GM12878 (cell line): ENCODE measurements around the gene MEIS1. TPM values are rescaled to one million over a fixed set of nuclear protein-coding genes. Genes with fewer than 3 reads are reported as not detected.

Source experiments
- ATAC-seq: fragments of 200-7000 bp; cut with Tn5 transposase; 3 replicates; pipeline ENCODE4 v1.9.1; 2020; ENCODE audit warnings: mild to moderate bottlenecking, moderate library complexity
- BruUV-seq: library from RNA; stranded (reverse); fragments of 400-500 nt; replicated peaks from 2 replicates; lab custom pipeline; 2021; lab: Mats Ljungman, UMichigan
- CTCF ChIA-PET: fragments of 300-600 bp; sonication (Branson Sonifier 250); formaldehyde crosslinking; extraction: SDS; loops from one replicate; lab custom pipeline; 2021; ENCODE audit warnings: inconsistent platforms; lab: Yijun Ruan, JAX
- POLR2A ChIA-PET: fragments of 350-600 bp; formaldehyde crosslinking; extraction: SDS; loops from one replicate; lab custom pipeline; 2021; ENCODE audit warnings: inconsistent platforms; lab: Charles Lee
- RAD21 ChIA-PET: fragments of 300-600 bp; sonication (Branson Sonifier 250); formaldehyde crosslinking; loops from one replicate; lab custom pipeline; 2023; ENCODE audit warnings: antibody characterized with exemption; ENCODE audit not compliant: unreplicated experiment; lab: Charles Lee
- SMC1A ChIA-PET: fragments of 300-600 bp; sonication (Branson Sonifier 250); formaldehyde crosslinking; loops from one replicate; lab custom pipeline; 2023; ENCODE audit not compliant: unreplicated experiment, uncharacterized antibody; lab: Charles Lee
- DNase-seq: peaks from one replicate; pipeline ENCODE4 v3.0.0-alpha.2; 2011; ENCODE audit warnings: low read depth, low spot score
- FAIRE-seq: peaks from 3 replicates; lab custom pipeline; 2011; peaks lifted over from hg19 to GRCh38; lab: Jason Lieb, UNC
- H2AFZ ChIP-seq: 2 replicates; pipeline ENCODE4 v1.6.0; 2011; ENCODE audit warnings: low read depth, low read length, control low read depth; ENCODE audit not compliant: control insufficient read depth
- H3K27ac ChIP-seq: 2 replicates; pipeline ENCODE4 v1.5.1; 2011; ENCODE audit warnings: control low read depth; ENCODE audit not compliant: control insufficient read depth, insufficient read depth
- H3K27me3 ChIP-seq, 2 experiments: replicated peaks in 1 of 2; 2 replicates each; pipeline versions ENCODE4 v1.6.0 to v1.6.1; 2011; ENCODE audit warnings: low read length in 1 of 2; ENCODE audit not compliant: control insufficient read depth in 2 of 2, insufficient read depth in 2 of 2
- H3K36me3 ChIP-seq, 2 experiments: 2 replicates each; pipeline ENCODE4 v1.5.1; 2011; ENCODE audit warnings: low read length in 1 of 2; ENCODE audit not compliant: control insufficient read depth in 2 of 2, insufficient read depth in 2 of 2
- H3K4me1 ChIP-seq: 2 replicates; pipeline ENCODE4 v1.6.1; 2011; ENCODE audit warnings: mild to moderate bottlenecking, low read length, moderate library complexity, mixed read lengths; ENCODE audit not compliant: control insufficient read depth, insufficient read depth
- H3K4me2 ChIP-seq: 2 replicates; pipeline ENCODE4 v1.6.0; 2011; ENCODE audit warnings: control low read depth; ENCODE audit not compliant: control insufficient read depth, insufficient read depth
- H3K4me3 ChIP-seq: fragments of 200-600 bp; sonication (generic); 2 replicates; pipeline ENCODE4 v1.5.1; 2016
- H3K79me2 ChIP-seq: 2 replicates; pipeline ENCODE4 v1.6.0; 2011; ENCODE audit warnings: low read length; ENCODE audit not compliant: control insufficient read depth, insufficient read depth
- H3K9ac ChIP-seq: 2 replicates; pipeline ENCODE4 v1.8.0; 2011; ENCODE audit warnings: low read length, control low read depth, mixed read lengths; ENCODE audit not compliant: control insufficient read depth, insufficient read depth
- H3K9me3 ChIP-seq: replicated peaks from 3 replicates; pipeline ENCODE4 v1.5.1; 2011; ENCODE audit warnings: mild to moderate bottlenecking, low read length; ENCODE audit not compliant: control insufficient read depth, insufficient read depth
- H4K20me1 ChIP-seq: 2 replicates; pipeline ENCODE4 v1.6.0; 2011; ENCODE audit not compliant: control insufficient read depth, insufficient read depth
- CBX3 ChIP-seq: fragments of 200-600 bp; sonication (generic); IDR thresholded peaks from 2 replicates; pipeline ENCODE4 v1.6.1; 2016; ENCODE audit warnings: low read depth, borderline replicate concordance
- EP300 ChIP-seq, 2 experiments: fragments of 150-350 bp in 1 of 2; IDR thresholded peaks; 2 replicates each; pipeline ENCODE4 v1.6.1; 2011 to 2012; ENCODE audit warnings: low read depth in 2 of 2, low read length in 2 of 2, borderline replicate concordance in 1 of 2, improper control_type of control experiment in 1 of 2, inconsistent platforms in 1 of 2; ENCODE audit not compliant: control insufficient read depth in 1 of 2
- EZH2 ChIP-seq: IDR thresholded peaks from 2 replicates; pipeline ENCODE4 v1.6.1; 2012; ENCODE audit warnings: low read depth, mild to moderate bottlenecking, control low read depth, inconsistent platforms, low read length, borderline replicate concordance; ENCODE audit not compliant: control insufficient read depth
- MYC ChIP-seq: IDR thresholded peaks from 2 replicates; pipeline ENCODE4 v1.6.1; 2011; ENCODE audit warnings: mild to moderate bottlenecking, low read length, moderate library complexity, inconsistent platforms; ENCODE audit not compliant: insufficient read depth, insufficient replicate concordance, insufficient read length, severe bottlenecking
- NFYA ChIP-seq: IDR thresholded peaks from 2 replicates; pipeline ENCODE4 v1.6.1; 2011; ENCODE audit warnings: low read depth, mild to moderate bottlenecking, low read length, improper control_type of control experiment, borderline replicate concordance
- RCOR1 ChIP-seq: conservative IDR thresholded peaks from 2 replicates; pipeline ENCODE4 v1.6.1; 2012; ENCODE audit warnings: low read depth, low read length, improper control_type of control experiment
- RELA ChIP-seq: fragments of 450-650 bp; IDR thresholded peaks from 2 replicates; pipeline ENCODE4 v1.8.0; 2014; ENCODE audit warnings: borderline replicate concordance; ENCODE audit not compliant: partially characterized antibody
- TCF12 ChIP-seq: IDR thresholded peaks from 2 replicates; pipeline ENCODE4 v1.6.1; 2011; ENCODE audit warnings: low read depth, mild to moderate bottlenecking, low read length
- USF1 ChIP-seq: IDR thresholded peaks from 2 replicates; pipeline ENCODE4 v1.6.1; 2011; ENCODE audit warnings: borderline replicate concordance, low read depth, mild to moderate bottlenecking, moderate library complexity, mixed read lengths, low read length; ENCODE audit not compliant: insufficient read depth; ENCODE audit errors: extremely low read length
- ZNF207 ChIP-seq: fragments of 450-650 bp; IDR thresholded peaks from 2 replicates; pipeline ENCODE4 v1.6.1; 2014; ENCODE audit warnings: antibody characterized with exemption, mild to moderate bottlenecking, borderline replicate concordance
- ZSCAN29 ChIP-seq: fragments of 450-650 bp; IDR thresholded peaks from 2 replicates; pipeline ENCODE4 v1.6.1; 2017; ENCODE audit warnings: mild to moderate bottlenecking, moderate library complexity
- WGBS: methylation state at CpG from one replicate; pipeline ENCODE4 v1.1.6; 2016; ENCODE audit warnings: low lambda C conversion rate; ENCODE audit not compliant: insufficient replicate concordance, insufficient coverage; ENCODE audit errors: missing lambda C conversion rate; 5-methylcytosine and 5-hydroxymethylcytosine counted together
- in situ Hi-C: fragments of 300-500 bp; cut with MboI; formaldehyde crosslinking; loops from 9 replicates; pipeline ENCODE4 v1.14.3; 2018; ENCODE audit warnings: mixed read lengths
- intact Hi-C: fragments of 100-400 bp; cut with micrococcal nuclease; formaldehyde crosslinking; loops from one replicate; pipeline ENCODE4 v1.14.2; 2022; ENCODE audit not compliant: unreplicated experiment
- polyA plus RNA-seq, 11 experiments: library from polyadenylated mRNA; depleted of rRNA in 4 of 11; unstranded in 6 of 11; stranded (reverse) in 5 of 11; fragments of >200 nt; fragmentation: Nextera tagmentation in 4 of 11; fragmentation: Illumina TruSeq in 1 of 11; extraction: Ambion mirVana in 4 of 11; extraction: Trizol in 1 of 11; gene quantifications; 1 replicate in 1 of 11; 2 replicates in 10 of 11; pipeline versions ENCODE4 v1.2.1 to v1.2.3, GENCODE V29; 2011 to 2016; ENCODE audit warnings: inconsistent platforms in 2 of 11, missing spikeins in 2 of 11, low read depth in 1 of 11
- total RNA-seq, 4 experiments: library from RNA; depleted of rRNA in 3 of 4; stranded (reverse); fragments of >200 nt in 3 of 4; fragmentation: Illumina TruSeq in 1 of 4; extraction: Trizol in 1 of 4; gene quantifications; 2 replicates each; pipeline versions ENCODE4 v1.2.1 to v1.2.3, GENCODE V29; 2013 to 2021
- TF ChIP-seq, protein P1 (sequence below): IDR thresholded peaks from 2 replicates; pipeline ENCODE4 v1.6.1; 2011; ENCODE audit warnings: low read depth, mild to moderate bottlenecking, low read length, moderate library complexity, borderline replicate concordance; ENCODE audit errors: extremely low read depth
- TF ChIP-seq, protein P2 (sequence below): IDR thresholded peaks from 2 replicates; pipeline ENCODE4 v1.6.1; 2011; ENCODE audit warnings: borderline replicate concordance, low read depth, mild to moderate bottlenecking, moderate library complexity, low read length; ENCODE audit not compliant: insufficient read depth, poor library complexity, severe bottlenecking

MEIS1 gene
- total and polyA plus RNA-seq, 10 of the 15 experiments (the other 5 are each of a cell fraction or from before 2014, with no cell fraction given): 0.04 to 0.31 (median 0.14) TPM; not detected in 6

DNA sequence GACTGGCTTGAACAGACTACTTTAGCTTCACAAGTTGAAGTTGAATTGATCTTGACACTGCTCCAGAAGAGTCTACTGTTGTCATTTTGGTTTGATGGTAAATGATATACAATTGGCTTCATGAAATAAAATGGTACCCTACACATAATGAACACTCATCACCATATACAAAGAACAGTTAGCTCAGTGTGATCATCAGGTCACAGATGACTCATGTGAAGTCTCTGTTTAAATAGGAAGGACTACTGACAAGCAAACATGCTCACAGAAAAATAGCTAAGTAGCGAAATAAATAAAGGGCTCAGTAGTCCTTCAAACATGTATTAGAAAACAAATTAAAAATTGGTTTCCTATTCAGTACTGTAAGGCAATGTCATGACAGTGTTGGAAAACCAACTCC is 96.2 kb downstream of the MEIS1 start (continued):
- no peak for TF ChIP-seq MYC
- TF ChIP-seq RCOR1: no peak
- no peak for TF ChIP-seq ZNF207
- TF ChIP-seq ZSCAN29: no peak
- TF ChIP-seq NFYA: no peak
- TF ChIP-seq RELA: no peak
- TF ChIP-seq EZH2: no peak
- no peak for TF ChIP-seq EP300 (IDR thresholded peaks at IDR 0.05; ENCODE audit: borderline replicate concordance in 1 of 2, control insufficient read depth in 1 of 2, low read depth in 2 of 2, low read length in 2 of 2)
- TF ChIP-seq TCF12: no peak

DNA sequence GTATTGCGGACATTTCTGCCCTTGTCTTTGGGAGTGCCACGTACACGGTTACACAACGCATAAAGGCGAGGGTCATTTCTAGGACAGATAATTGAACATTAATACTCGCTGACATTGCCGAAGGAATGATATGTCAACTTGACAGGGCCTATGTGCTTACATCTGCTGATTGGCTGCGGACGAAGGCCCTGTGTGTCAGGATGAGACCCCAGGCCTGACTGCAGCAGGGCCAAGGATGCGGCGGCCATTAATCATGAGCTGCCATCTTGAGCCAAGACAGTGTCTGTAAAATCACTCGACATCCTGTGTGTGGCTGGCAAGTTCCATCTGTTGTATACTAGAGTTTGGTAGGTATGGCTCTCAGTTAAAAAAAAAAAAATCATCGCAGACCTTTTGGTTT is 96.6 kb downstream of the MEIS1 start:
- Histone ChIP-seq H3K36me3 (no peaks in the 10 kb centered on the region), H3K27ac (no peak overlapping the region), H3K9ac (no peak overlapping the region), H3K4me1 (no peaks in the 10 kb centered on the region), H3K4me2 (no peak overlapping the region), H4K20me1 (no peaks in the 10 kb centered on the region), H3K9me3 (no peaks in the 10 kb centered on the region), H3K4me3 (no peak overlapping the region), H3K27me3 (no peaks in the 10 kb centered on the region), H3K79me2 (no peaks in the 10 kb centered on the region), H2AFZ (no peak overlapping the region)
- no peak for TF ChIP-seq CBX3
- TF ChIP-seq USF1: no peak
- TF ChIP-seq, protein P1, sequence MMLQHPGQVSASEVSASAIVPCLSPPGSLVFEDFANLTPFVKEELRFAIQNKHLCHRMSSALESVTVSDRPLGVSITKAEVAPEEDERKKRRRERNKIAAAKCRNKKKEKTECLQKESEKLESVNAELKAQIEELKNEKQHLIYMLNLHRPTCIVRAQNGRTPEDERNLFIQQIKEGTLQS: no peak
- TF ChIP-seq, protein P2, sequence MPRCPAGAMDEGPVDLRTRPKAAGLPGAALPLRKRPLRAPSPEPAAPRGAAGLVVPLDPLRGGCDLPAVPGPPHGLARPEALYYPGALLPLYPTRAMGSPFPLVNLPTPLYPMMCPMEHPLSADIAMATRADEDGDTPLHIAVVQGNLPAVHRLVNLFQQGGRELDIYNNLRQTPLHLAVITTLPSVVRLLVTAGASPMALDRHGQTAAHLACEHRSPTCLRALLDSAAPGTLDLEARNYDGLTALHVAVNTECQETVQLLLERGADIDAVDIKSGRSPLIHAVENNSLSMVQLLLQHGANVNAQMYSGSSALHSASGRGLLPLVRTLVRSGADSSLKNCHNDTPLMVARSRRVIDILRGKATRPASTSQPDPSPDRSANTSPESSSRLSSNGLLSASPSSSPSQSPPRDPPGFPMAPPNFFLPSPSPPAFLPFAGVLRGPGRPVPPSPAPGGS: no peak
- ATAC-seq (no peak), FAIRE-seq (no peak), DNase-seq (no peak)
- BruUV-seq: no TSS peak
- POLR2A ChIA-PET: no interaction called here
- CTCF ChIA-PET: no interaction called here
- in situ Hi-C loops (no loop called here), intact Hi-C loops (no loop called here)
- 79% methylated on average over 13 of the region's 13 CpGs for WGBS
- RAD21 ChIA-PET: no interaction called here
- SMC1A ChIA-PET: interaction anchor here (1.3 kb wide), 1 partner anchor 8 kb away, joined by 3 read pairs; no protein-coding TSS in a partner anchor
